Activated T-helper 1 cell treated with Interleukin-2 at 50 U/mL for 16 hours (primary cell): ENCODE results near the gene PIK3IP1.

Experiments used
- DNase-seq: peaks from one replicate; pipeline ENCODE4 v3.0.0-alpha.2; 2020; ENCODE audit warnings: low read depth

PIK3IP1 gene

DNA sequence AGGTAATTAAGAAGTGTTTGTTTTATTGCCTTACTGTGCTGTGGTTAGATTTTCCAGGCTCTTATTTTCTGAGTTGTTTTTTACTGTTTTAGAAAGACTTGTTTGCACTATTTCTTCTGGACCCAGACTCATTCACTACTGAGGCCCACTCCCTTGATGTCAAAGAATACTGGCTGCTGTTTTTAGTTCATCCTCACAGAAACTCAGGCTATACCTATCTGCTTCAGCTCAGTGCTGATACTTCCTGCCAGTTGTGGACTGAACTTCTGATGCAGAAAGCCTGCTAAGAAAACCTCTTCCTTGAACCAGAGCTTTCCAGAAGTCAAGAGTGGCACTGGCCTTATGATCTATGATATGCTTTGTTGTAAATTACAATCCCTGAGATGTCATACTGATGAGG is 15.9 kb upstream of the PIK3IP1 start:
- DNase-seq, result no peak

GRCh38 chr22:31305194-31305593 is 12.9 kb upstream of the PIK3IP1 start:
- DNase-seq, result no peak

DNA sequence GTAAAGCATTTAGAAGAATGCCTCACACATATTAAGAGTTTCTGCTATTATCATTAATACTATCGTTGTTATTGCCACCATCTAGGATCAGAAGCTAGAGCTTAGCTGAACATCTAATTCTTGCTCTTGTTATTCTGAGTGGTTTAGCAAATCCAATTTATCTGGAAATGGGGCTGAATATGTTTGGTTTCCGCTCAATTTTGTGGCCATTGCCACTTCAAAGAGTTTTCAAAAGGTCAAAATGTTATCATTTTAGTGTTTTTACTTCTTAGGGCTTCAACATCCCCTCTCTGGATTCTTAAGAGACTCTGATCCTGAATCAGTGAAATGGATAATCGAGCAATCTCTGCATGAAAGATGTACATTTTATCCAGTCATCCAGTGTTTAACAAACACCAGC is 10.2 kb upstream of the PIK3IP1 start:
- DNase-seq, result no peak

DNA sequence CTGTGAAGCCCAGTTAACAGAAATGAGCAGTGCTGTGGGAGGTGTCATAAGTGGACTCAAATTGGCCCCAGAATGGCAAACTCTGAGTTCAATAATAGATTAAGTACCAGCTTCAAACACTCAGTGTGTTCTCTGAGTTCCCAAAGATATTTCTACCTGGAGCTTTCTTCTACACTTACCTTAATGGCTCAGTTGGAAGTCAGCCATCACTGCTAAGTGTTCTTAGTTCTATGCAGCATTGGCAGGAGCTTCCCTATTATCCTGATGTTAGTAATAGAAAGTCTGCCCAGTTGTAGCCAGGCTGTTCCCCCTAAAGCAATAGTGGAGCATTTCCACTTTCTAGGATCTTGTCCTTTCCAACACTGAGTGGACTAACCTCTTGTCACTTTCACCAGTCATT is 9.7 kb upstream of the PIK3IP1 start:
- DNase-seq, result no peak

GRCh38 chr22:31300896-31301295 is 8.6 kb upstream of the PIK3IP1 start:
- no peak for DNase-seq

GRCh38 chr22:31295831-31296657 is 3.8 kb upstream of the PIK3IP1 start:
- DNase-seq, result no peak

DNA sequence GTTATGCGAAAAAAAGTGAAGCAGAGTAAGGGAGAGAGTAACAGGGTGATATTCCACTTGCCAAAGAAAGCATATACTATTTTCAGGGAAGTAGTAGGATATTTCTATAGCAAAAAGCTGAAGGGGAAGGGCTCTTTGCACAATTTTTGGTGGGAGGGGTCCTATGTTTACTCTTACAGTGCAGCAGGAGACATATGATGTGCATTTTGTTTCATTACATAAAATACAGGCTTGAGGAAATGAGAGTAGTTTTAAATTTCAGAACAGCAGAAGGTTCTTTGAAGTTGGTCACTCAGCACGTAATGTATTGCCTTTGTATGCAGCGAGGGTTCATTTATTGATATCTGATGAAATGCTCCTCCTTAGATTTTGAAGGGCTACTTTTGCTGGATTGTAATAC is 3.1 kb upstream of the PIK3IP1 start:
- no peak for DNase-seq

DNA sequence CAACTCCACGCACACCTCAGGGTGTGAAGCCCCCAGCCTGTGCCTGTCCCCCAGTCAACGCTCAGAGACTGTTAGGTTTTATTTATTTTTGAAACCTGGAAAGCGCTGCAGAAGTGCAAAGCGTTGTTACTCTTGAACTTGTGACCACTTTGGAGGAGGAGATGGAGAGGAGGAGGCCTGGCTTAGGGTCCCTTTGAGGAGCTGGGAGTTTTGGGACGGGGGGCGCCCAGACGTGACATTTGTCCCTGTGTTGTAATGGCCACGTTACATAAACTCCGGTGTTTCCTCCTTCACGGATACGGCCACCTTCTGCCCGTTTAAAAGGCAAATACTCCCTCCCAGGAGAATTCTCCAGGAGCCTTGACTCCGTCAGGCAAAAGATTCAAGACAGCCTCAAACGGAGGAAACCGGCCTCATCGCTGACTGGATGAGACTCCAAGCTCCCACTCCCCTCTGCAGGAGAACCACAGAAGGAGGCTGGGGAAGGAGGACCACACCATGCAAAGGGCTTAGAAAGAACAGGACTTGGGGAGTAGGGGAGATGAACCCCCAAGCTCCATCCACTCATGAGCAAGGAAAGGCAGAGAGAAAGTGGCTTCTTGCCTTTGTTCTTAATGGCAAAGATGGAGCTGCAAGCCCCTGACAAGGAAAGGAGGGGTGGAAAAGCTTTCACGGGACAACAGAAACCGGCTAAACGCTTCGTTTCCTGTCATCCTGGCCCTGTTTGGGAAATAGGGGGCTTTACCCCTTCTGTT is 630 bp downstream of the PIK3IP1 start:
- no peak for DNase-seq

DNA sequence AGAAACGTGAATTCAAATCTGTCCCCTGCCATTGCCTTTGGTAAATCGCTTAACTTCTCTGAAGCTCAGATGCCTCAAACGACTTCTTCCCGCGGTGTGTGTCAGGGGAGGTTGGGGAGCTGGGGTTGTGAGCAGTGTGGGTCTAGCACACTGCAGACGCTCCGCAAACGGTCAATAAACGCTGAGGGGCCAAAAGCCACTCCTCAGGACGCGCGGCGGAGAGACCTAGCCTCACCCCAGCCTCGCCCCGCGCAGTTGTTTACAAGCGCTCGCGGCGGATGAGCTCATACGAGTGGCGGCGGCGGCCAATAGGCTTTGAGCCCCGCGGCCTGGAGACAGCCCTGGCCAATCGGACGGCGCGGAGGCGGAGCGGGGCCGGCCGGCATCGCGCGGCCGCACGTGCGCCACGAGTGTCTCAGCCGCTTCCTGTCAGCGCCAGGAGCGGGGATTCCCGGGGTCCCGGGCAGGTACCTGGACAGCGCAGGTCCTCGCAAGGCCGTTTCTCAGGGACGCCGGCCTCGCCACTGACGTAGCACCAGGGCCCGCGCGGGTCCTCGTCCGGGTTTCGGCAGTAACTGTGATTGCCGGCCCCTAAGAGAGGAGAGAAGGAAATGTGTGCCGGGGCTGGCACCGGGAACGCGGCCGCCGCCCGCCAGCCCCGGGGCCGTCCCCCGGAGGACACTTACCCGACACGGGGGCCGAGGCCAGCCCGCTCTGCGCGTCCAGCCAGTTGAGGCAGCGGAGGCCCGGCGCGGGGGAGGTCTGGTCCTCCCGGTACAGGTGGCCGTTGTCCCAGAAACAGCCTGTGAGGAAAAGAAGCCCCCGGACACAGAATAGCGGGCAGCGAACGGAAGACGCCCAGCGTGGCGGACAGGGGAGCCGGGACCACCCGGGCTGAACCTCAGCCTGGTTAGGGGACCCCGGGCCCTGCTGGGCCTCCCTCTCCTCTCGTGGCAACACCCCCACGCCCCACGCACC is 1.5 kb downstream of the PIK3IP1 start:
- peak; percentile 95 for DNase-seq

DNA sequence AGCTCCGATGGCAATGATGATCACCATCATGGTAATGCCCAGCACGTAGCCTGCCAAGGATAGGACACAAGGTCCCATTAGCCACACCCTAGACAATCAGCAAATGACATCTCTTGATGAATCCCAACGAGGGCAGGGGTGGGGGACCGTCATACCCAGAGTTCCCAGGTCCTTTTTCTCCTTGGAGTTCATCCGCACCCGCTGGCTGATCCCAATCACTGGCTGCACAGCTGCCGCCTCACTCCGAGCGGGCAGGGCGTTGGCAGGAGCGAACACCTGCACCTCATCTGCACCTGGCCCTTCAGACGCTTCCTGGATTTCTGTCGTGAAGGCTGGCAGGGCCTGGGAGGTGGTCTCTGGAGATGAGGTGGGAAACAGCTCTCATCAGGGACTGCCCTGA is 2.9 kb downstream of the PIK3IP1 start:
- DNase-seq, result no peak

GRCh38 chr22:31288496-31289240 is 3.6 kb downstream of the PIK3IP1 start:
- DNase-seq, result no peak

GRCh38 chr22:31287818-31288495 is 4.3 kb downstream of the PIK3IP1 start:
- no peak for DNase-seq

DNA sequence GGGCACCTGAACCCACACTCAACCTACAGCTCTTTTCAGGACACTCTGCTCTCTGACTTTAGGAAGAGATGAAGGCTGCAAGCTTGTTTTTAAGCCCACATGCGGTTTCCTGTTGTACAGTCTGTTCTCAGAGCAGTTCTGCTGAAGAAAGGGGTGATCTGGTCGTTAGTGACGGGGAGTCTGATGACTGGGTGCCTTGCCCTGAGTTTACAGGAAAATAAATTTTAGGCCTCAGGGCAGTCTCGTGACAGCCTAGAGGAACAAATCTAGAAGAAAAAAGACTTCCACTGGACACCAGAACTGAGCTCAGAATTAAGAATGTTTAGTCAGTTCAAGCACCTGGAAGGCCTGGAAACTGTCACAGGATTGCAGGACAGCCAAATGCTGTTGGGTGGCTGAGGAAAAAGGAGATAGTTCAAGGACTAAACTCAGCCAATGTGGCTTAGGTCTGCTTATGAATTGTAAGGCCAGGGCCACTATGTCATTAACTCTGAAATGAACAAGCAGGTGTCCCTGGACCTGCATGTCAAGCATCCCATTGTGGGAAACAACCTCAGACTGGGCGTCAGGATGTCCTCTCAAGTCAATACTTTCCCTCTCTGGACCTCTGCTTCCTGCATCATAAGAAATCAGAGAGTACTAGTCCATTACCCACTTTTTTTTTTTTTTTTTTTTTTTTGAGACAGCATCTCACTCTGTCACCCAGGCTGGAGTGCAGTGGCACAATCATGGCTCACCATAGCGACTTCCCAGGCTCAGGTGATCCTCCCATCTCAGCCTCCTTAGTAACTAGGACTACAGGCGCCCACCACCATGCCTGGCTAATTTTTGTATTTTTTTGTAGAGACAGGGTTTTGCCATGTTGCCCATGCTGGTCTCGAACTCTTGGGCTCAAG is 5.7 kb downstream of the PIK3IP1 start:
- DNase-seq, result peak; percentile 51

- DNase-seq, result no peak
These were observed 7.8 kb downstream of the PIK3IP1 start for GRCh38 chr22:31284281-31285155.

DNA sequence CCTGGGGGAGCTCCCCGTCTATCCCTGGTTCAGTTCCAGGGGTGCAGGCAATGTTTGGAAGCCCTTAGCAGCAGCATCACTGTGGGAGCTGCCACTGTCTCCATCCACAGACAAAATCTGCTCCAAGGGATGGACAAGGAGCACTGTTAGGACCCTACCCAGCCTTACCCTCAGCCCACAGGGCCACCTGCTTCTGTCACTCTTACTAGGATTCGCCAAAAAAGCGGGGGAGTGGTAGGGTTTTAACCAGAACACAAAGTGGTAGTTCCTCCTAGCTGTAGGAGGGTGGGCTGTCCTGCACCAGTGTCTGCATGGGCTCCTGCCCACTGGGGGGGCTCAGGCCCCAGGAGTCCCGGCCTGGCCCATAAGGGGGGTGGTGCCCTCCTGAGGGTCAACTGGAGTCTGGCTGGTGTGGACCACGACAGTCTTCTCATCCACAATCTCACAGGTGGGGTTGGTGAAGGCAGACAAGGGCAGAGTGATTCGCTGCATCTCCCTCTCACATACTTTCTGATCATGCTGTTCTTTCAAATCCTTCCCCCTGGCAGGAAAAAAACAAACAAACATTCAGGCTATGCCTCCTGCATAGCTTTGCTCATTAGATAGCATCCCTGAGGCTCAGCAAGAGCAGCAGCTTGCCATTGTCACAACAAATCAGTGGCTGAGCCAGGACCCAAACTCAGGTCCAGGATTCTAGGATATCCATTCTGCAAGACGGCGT is 9.4 kb downstream of the PIK3IP1 start:
- no peak for DNase-seq

- no peak for DNase-seq
These were observed 10.6 kb downstream of the PIK3IP1 start for GRCh38 chr22:31281733-31282132.

DNA sequence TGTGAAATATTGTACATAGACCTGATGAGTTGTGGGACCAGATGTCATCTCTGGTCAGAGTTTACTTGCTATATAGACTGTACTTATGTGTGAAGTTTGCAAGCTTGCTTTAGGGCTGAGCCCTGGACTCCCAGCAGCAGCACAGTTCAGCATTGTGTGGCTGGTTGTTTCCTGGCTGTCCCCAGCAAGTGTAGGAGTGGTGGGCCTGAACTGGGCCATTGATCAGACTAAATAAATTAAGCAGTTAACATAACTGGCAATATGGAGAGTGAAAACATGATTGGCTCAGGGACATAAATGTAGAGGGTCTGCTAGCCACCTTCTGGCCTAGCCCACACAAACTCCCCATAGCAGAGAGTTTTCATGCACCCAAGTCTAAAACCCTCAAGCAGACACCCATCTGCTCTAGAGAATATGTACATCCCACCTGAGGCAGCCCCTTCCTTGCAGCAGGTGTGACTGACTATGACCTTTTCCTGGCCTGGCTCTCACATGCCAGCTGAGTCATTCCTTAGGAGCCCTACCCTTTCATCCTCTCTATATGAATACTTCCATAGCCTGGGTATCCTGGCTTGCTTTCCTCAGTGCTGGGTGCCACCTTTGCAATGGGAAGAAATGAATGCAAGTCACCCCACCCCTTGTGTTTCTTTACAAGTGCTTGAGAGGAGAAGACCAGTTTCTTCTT is 12.3 kb downstream of the PIK3IP1 start:
- no peak for DNase-seq

- DNase-seq, result no peak
These were observed 13.0 kb downstream of the PIK3IP1 start for GRCh38 chr22:31279327-31279669.
